C4-2B (cell line): ENCODE results near the gene LMO2.
"Not testable (repeated sequence)": the region's sequence is repeated elsewhere in the genome, so short reads cannot be mapped to it uniquely, and the experiment has no call there.

Experiments
- H3K27ac ChIP-seq: fragments of 450-650 bp; 2 replicates; pipeline ENCODE4 v1.5.1; 2017
- ZFX ChIP-seq: fragments of 450-650 bp; IDR thresholded peaks from 2 replicates; pipeline ENCODE4 v1.6.1; 2017
- TF ChIP-seq, protein P1 (sequence below): fragments of 450-650 bp; conservative IDR thresholded peaks from 2 replicates; pipeline ENCODE4 v1.5.1; 2017; ENCODE audit warnings: mild to moderate bottlenecking

LMO2 gene

DNA sequence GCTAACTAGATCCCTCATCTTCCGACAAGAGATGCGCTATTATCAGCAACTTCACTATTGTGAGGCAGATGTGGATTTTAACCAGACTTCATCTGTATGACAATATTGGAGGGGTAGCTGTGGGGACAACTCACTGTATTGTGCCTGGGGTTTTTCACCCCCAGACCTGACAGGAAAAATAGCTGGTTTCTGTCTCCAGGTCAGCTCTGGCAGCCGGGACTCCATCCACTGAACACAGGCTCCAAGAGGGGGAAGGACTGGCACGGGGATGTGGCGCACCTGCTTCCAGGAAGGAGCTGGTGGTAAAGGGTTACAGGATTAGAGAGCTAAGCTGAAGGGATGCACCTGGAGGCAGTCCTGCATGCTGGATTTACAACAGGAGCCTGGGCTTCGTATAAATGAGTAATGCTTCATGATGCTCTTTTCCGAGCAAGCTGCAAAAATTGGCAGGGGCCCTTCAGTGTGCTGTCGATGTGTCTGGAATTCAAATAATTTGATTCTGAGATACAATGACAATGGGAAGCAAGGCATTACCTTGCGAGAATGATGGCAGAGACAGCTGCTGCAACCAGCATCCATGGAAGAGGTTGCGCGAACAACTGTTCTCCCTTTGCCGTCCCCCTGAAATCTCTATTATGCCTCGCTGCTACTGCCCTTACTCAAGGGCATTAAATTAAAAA lies 49.5 kb downstream of the LMO2 start:
- H3K27ac ChIP-seq: no peak overlapping the region
- TF ChIP-seq, protein P1, sequence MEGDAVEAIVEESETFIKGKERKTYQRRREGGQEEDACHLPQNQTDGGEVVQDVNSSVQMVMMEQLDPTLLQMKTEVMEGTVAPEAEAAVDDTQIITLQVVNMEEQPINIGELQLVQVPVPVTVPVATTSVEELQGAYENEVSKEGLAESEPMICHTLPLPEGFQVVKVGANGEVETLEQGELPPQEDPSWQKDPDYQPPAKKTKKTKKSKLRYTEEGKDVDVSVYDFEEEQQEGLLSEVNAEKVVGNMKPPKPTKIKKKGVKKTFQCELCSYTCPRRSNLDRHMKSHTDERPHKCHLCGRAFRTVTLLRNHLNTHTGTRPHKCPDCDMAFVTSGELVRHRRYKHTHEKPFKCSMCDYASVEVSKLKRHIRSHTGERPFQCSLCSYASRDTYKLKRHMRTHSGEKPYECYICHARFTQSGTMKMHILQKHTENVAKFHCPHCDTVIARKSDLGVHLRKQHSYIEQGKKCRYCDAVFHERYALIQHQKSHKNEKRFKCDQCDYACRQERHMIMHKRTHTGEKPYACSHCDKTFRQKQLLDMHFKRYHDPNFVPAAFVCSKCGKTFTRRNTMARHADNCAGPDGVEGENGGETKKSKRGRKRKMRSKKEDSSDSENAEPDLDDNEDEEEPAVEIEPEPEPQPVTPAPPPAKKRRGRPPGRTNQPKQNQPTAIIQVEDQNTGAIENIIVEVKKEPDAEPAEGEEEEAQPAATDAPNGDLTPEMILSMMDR: no peak
- no peak for TF ChIP-seq ZFX

DNA sequence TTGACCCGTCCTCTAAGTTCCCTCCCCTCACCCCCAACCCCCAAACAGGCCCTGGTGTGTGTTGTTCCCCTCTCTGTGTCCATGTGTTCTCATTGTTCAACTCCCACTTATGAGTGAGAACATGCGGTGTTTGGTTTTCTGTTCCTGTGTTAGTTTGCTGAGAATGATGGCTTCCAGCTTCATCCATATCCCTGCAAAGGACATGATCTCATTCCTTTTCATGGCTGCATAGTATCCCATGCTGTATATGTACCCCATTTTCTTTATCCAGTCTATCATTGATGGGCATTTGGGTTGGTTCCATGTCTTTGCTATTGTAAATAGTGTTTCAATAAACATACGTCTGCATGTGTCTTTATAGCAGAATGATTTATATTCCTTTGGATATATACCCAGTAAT lies 53.6 kb downstream of the LMO2 start:
- H3K27ac ChIP-seq: not testable (repeated sequence)

DNA sequence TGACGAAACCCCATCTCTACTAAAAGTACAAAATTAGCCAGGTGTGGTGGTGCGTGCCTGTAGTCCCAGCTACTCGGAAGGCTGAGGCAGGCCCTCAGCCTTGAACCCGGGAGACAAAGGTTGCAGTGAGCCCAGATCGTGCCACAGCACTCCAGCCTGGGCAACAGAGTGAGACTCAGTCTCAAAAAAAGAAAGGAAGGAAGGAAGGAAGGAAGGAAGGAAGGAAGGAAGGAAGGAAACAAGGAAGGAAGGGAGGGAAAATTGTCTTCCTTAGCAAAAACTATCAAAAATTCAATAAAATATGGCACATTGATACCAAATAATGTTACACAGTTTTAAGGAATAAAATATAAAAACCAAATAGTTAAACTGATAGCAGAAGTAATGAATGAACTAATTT lies 54.5 kb downstream of the LMO2 start:
- H3K27ac ChIP-seq: not testable (repeated sequence)

DNA sequence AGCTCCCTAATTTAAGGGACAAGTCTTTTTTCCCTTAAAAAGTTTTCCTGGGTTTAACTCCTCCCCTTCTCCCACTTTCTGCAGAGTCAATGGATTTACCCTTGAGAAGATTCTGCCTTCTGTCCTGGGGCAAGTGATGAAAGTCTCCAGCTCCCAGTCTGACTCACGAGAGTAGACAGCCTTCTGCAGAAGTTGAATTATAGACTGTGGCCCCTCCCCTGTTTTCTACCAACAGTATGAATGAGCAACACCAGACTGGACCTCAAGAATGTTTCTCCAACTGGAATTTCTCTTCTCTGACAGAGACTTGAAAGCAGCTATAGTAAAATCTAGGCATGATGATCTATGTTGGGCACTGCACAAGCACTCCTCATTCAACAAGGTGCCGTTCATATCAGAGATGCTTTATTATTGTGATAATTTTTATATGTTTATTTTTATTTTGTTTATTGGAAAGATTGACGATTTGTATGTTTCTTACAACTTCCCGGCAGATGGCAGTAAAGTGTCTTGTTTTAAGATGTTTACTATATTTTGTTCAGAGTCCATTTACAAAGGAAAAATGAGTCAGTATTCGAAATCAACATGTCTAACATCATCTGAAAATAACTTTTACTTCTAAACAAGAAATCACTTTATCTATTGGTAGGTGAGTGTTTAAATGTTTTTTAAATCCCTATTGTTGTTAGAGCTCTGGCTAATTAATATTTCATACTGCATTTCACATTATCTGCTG lies 56.6 kb downstream of the LMO2 start:
- TF ChIP-seq ZFX: no peak
- TF ChIP-seq, protein P1: peak; percentile 64

DNA sequence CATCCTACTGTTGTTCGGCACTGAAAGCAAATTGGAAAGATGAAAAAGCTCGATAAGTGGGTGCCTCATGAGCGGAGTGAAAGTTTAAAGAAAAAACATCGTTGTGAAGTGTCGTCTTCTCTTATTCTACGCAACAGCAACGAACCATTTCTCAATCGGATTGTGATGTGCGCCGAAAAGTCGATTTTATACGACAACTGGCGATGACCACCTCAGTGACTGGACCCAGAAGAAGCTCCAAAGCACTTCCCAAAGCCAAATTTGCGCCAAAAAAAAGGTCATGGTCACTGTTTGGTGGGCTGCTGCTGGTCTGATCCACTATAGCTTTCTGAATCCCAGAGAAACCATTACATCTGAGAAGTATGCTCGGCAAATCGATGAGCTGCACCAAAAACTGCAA lies 59.2 kb downstream of the LMO2 start:
- TF ChIP-seq, protein P1: no peak
- TF ChIP-seq ZFX: no peak
- H3K27ac ChIP-seq: no peak overlapping the region

More for the DNA sequence above, 56.6 kb downstream of the LMO2 start:
- no peak overlapping the region for H3K27ac ChIP-seq

DNA sequence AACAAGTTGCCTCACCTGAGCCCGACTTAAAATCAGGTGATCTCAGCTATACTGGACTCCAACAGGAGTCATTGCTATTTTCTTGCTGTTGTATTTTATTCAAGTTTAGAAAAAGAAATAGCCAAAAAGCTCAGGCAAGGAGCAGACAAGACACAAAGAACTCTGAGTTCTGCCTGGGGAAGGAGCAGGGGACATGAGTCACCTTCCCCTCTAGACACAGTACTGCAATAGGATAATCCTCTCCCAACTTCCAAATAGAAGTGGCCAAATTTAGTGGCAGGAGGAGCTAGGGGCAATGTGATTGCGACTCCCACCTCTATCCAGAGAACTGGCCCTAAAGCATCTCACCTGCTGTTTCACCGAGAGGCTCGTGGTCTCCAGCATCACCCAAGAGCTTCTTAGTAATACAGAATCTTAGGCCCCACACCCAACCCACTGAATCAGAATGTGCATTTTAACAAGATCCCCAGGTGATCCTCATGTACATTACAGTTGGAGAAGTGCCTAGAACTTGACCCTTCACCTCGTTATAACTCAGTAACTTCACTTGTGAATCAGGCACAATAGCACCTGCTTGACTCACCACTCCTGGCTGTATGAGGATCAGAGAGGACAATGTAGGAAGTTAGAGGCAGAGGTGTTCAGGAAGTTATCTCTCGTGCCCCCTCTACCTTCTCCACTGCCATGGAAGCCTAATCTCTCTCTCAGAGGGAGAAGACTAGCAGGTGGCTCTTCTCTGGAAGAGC lies 60.8 kb downstream of the LMO2 start:
- TF ChIP-seq ZFX: no peak
- H3K27ac ChIP-seq: no peak overlapping the region

DNA sequence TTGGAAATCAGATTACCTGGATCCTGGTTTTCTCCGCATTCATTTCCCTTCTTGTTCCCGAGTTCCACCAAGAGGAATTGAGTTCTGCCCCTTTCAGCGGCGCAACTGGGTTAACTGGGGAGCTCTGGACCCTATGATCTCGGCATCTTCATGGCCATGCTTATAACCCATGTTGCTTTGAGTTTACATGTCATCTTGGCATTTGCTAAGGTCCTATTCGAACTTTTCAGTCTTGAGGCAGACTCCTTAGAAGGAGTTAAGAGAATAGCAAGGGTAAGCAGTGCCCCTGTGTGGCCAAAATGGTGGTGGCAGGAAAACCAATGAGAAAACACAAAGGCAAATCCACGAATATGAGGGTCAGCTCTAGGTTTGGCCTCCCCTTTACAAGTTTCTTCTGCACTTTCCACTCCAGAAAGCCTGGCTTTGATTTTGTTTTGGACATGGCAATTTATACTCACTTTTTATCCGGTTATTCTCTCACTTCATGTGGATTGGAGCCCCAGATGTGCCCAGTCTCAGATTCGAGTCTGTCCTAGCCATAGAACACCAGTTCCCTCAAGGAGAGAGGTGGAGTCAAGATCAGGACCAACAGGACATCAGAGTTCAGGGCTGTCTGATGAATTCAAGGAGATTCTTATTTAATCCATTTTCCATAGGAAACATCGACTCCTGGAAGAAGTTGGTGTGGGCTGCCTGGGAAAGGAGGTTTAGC lies 62.3 kb downstream of the LMO2 start:
- TF ChIP-seq ZFX: no peak
- TF ChIP-seq, protein P1: peak; percentile 90

DNA sequence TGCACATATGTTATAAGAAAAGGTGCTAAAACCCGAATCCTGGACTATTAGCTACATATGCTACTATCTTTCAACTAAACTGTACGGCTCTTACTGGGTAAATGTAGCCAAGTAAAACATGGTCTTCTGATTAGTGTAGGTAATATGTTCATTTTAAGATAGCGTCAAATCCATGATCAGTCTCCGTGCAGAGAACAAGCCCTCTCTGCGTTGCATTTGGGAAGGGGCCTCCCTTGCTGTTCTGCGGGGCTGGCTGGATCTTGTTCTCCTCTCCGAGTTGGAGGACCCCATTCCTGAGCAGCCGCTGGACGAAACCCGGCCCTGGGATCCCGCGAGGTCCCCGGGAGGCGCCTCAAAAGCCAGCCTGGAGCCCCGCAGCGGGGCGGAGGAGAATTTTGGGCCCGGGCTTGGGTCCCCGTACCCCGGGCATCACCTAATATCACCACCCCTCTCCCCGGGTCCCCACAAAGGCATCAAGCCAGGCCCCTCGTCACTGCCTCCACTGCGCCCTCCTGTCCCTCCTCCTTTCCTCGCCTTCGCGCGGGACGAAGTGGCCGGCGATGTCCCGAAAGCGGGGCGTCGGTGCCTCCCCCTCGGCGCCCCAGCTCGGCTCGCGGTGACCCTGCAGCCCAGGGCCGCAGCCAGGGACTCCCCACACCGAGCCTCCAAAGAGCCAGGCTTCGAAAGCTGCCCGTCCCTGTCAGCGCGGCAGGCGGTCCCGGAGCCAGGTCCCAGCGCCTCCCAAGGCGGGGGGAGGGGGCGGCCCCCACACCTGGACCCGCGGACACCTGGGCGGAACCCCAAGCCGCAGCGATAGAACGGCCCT lies 63.1 kb downstream of the LMO2 start:
- H3K27ac ChIP-seq: no peak overlapping the region
- TF ChIP-seq, protein P1: no peak
- TF ChIP-seq ZFX: no peak

More for the DNA sequence above, 62.3 kb downstream of the LMO2 start:
- no peak overlapping the region for H3K27ac ChIP-seq
